ENCODE measurements around the gene EDAR. TPM values are rescaled to one million over a fixed set of nuclear protein-coding genes. Genes with fewer than 3 reads are reported as not detected.

The EDAR gene
- polyA plus RNA-seq, 1 donor (not counting 4 experiments of a cell fraction or from before 2014, with no cell fraction given) = 0.21 TPM

GRCh38 chr2:109030870-109031475, 42.0 kb upstream of the EDAR start:
- no peak for TF ChIP-seq EZH2 (IDR thresholded peaks at IDR 0.05; ENCODE audit: low read length)
- TF ChIP-seq, protein P1, sequence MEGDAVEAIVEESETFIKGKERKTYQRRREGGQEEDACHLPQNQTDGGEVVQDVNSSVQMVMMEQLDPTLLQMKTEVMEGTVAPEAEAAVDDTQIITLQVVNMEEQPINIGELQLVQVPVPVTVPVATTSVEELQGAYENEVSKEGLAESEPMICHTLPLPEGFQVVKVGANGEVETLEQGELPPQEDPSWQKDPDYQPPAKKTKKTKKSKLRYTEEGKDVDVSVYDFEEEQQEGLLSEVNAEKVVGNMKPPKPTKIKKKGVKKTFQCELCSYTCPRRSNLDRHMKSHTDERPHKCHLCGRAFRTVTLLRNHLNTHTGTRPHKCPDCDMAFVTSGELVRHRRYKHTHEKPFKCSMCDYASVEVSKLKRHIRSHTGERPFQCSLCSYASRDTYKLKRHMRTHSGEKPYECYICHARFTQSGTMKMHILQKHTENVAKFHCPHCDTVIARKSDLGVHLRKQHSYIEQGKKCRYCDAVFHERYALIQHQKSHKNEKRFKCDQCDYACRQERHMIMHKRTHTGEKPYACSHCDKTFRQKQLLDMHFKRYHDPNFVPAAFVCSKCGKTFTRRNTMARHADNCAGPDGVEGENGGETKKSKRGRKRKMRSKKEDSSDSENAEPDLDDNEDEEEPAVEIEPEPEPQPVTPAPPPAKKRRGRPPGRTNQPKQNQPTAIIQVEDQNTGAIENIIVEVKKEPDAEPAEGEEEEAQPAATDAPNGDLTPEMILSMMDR (optimal IDR thresholded peaks at IDR 0.05 in 1 of 3, IDR thresholded peaks at IDR 0.05 in 1 of 3, conservative IDR thresholded peaks at IDR 0.05 in 1 of 3; ENCODE audit: extremely low read depth in 1 of 3, insufficient read depth in 2 of 3, low read length in 3 of 3) = no peak
- Histone ChIP-seq H3K4me1 (ENCODE audit: control insufficient read depth, extremely low read depth, insufficient read depth, low read length) (peaks cover 3% of the 10 kb centered on the region), H4K20me1 (ENCODE audit: control insufficient read depth, extremely low read depth, insufficient read depth, low read length) (no peaks in the 10 kb centered on the region), H3K9me1 (ENCODE audit: control insufficient read depth, extremely low read depth, insufficient read depth, low read length) (no peaks in the 10 kb centered on the region), H3K4me2 (ENCODE audit: control insufficient read depth, extremely low read depth, insufficient read depth, low read depth, low read length) (peak overlapping the region; percentile 67), H3K79me2 (ENCODE audit: control insufficient read depth, insufficient read depth, low read length) (no peaks in the 10 kb centered on the region), H3K27me3 (ENCODE audit: control insufficient read depth, extremely low read depth, insufficient read depth, low read length) (peaks cover 8% of the 10 kb centered on the region), H3K36me3 (ENCODE audit: control insufficient read depth in 2 of 2, extremely low read depth in 1 of 2, insufficient read depth in 2 of 2, low read length in 2 of 2) (no peaks in the 10 kb centered on the region), H3K9me3 (ENCODE audit: control insufficient read depth, low read depth, low read length) (no peaks in the 10 kb centered on the region), H2AFZ (ENCODE audit: control insufficient read depth, low read length) (no peak overlapping the region), H3K27ac (ENCODE audit: control insufficient read depth, insufficient read depth, low read length) (no peak overlapping the region), H3K4me3 (ENCODE audit: control insufficient read depth in 2 of 3, extremely low read depth in 1 of 3, insufficient read depth in 2 of 3, low read depth in 1 of 3, low read length in 3 of 3) (peak overlapping the region in 2 of 3 experiments; percentile 33 to 59), H3K9ac (ENCODE audit: control insufficient read depth, extremely low read depth, insufficient read depth, low read length) (no peak overlapping the region)
- no peak for FAIRE-seq
- dilution Hi-C loops (cut with MboI; ENCODE audit: extremely low pct_ligation_motif_present, low sequenced_read_pairs) = no loop called here
- DNase-seq (ENCODE audit: low read depth, low spot score) = no peak

GRCh38 chr2:109029490-109030201, 40.6 kb upstream of the EDAR start:
- Histone ChIP-seq H3K9me3 (ENCODE audit: control insufficient read depth, low read depth, low read length) (no peaks in the 10 kb centered on the region), H3K9me1 (ENCODE audit: control insufficient read depth, extremely low read depth, insufficient read depth, low read length) (no peaks in the 10 kb centered on the region), H3K4me3 (ENCODE audit: control insufficient read depth in 2 of 3, extremely low read depth in 1 of 3, insufficient read depth in 2 of 3, low read depth in 1 of 3, low read length in 3 of 3) (no peak overlapping the region), H3K9ac (ENCODE audit: control insufficient read depth, extremely low read depth, insufficient read depth, low read length) (no peak overlapping the region), H3K4me1 (ENCODE audit: control insufficient read depth, extremely low read depth, insufficient read depth, low read length) (peaks cover 3% of the 10 kb centered on the region), H4K20me1 (ENCODE audit: control insufficient read depth, extremely low read depth, insufficient read depth, low read length) (no peaks in the 10 kb centered on the region), H2AFZ (ENCODE audit: control insufficient read depth, low read length) (no peak overlapping the region), H3K4me2 (ENCODE audit: control insufficient read depth, extremely low read depth, insufficient read depth, low read depth, low read length) (no peak overlapping the region), H3K79me2 (ENCODE audit: control insufficient read depth, insufficient read depth, low read length) (no peaks in the 10 kb centered on the region), H3K27me3 (ENCODE audit: control insufficient read depth, extremely low read depth, insufficient read depth, low read length) (peaks cover 8% of the 10 kb centered on the region), H3K36me3 (ENCODE audit: control insufficient read depth in 2 of 2, extremely low read depth in 1 of 2, insufficient read depth in 2 of 2, low read length in 2 of 2) (no peaks in the 10 kb centered on the region), H3K27ac (ENCODE audit: control insufficient read depth, insufficient read depth, low read length) (no peak overlapping the region)
- DNase-seq (ENCODE audit: low read depth, low spot score) (no peak), FAIRE-seq (no peak)
- TF ChIP-seq, protein P1 (optimal IDR thresholded peaks at IDR 0.05 in 1 of 3, IDR thresholded peaks at IDR 0.05 in 1 of 3, conservative IDR thresholded peaks at IDR 0.05 in 1 of 3; ENCODE audit: extremely low read depth in 1 of 3, insufficient read depth in 2 of 3, low read length in 3 of 3) = no peak
- TF ChIP-seq EZH2 (IDR thresholded peaks at IDR 0.05; ENCODE audit: low read length) = no peak
- dilution Hi-C loops (cut with MboI; ENCODE audit: extremely low pct_ligation_motif_present, low sequenced_read_pairs) = no loop called here
